ENCODE measurements around the gene MT1A. TPM values are rescaled to one million over a fixed set of nuclear protein-coding genes. Genes with fewer than 3 reads are reported as not detected.
A peak's percentile ranks its signal among the peaks of the same experiment; 100 is the strongest.

The MT1A gene
- polyA plus RNA-seq, result not detected

GRCh38 chr16:56637814-56638750 is at the start of gene MT1A:
Gene MT1A, plus strand, starts transcription at chr16:56638666. Its CDS starts 73 bp downstream, at chr16:56638739.
- H3K36me3 Mint-ChIP-seq, result no peaks in the 10 kb centered on the region
- H3K9me3 Mint-ChIP-seq, result no peaks in the 10 kb centered on the region
- H3K27ac Mint-ChIP-seq, result no peak within 1 kb of the TSS
- H3K4me1 Mint-ChIP-seq, result peaks cover 9 to 20% of the 10 kb centered on the region in 2 donors
- DNase-seq, result no peak
- peaks cover 19 to 30% (median 20%) of the 10 kb centered on the region in 3 donors for H3K27me3 Mint-ChIP-seq (ENCODE audit: low read depth in 3 of 3)
- H3K4me3 Mint-ChIP-seq, result peak within 1 kb of the TSS in 2 of 5 donors; percentile 33 to 42

GRCh38 chr16:56588781-56589140 is 49.7 kb upstream of the MT1A start:
- DNase-seq, result no peak
- H3K27ac Mint-ChIP-seq, result no peak overlapping the region
- H3K9me3 Mint-ChIP-seq, result no peaks in the 10 kb centered on the region
- peaks cover 6 to 25% (median 9%) of the 10 kb centered on the region in 3 donors for H3K27me3 Mint-ChIP-seq (ENCODE audit: low read depth in 3 of 3)
- H3K36me3 Mint-ChIP-seq, result no peaks in the 10 kb centered on the region
- H3K4me1 Mint-ChIP-seq, result peaks cover 0 to 3% of the 10 kb centered on the region in 2 donors
- H3K4me3 Mint-ChIP-seq, result peak overlapping the region in 3 of 5 donors; percentile 41 to 65 (median 64)

GRCh38 chr16:56589141-56590039 is 49.1 kb upstream of the MT1A start, which contains the start of gene MT3:
Gene MT3, plus strand, starts transcription at chr16:56589528. Its CDS starts 63 bp downstream, at chr16:56589591.
- no peak for DNase-seq
- Mint-ChIP-seq H3K27ac (no peak within 1 kb of the TSS), H3K9me3 (no peaks in the 10 kb centered on the region), H3K4me1 (peaks cover 0 to 3% of the 10 kb centered on the region in 2 donors), H3K27me3 (ENCODE audit: low read depth in 3 of 3) (peaks cover 6 to 25% (median 7%) of the 10 kb centered on the region in 3 donors), H3K36me3 (no peaks in the 10 kb centered on the region), H3K4me3 (peak within 1 kb of the TSS in 4 of 5 donors; percentile 19 to 65 (median 52))

- Mint-ChIP-seq H3K27me3 (ENCODE audit: low read depth in 3 of 3) (peaks cover 2 to 22% (median 3%) of the 10 kb centered on the region in 3 donors), H3K4me3 (no peak overlapping the region), H3K27ac (no peak overlapping the region), H3K36me3 (no peaks in the 10 kb centered on the region), H3K4me1 (peaks cover 0 to 3% of the 10 kb centered on the region in 2 donors), H3K9me3 (no peaks in the 10 kb centered on the region)
- DNase-seq, result no peak
Measured at GRCh38 chr16:56591377-56592060, 46.9 kb upstream of the MT1A start.

GRCh38 chr16:56593573-56594291 is 44.7 kb upstream of the MT1A start:
- no peak for DNase-seq
- peaks cover 2 to 16% (median 4%) of the 10 kb centered on the region in 3 donors for H3K27me3 Mint-ChIP-seq (ENCODE audit: low read depth in 3 of 3)
- H3K36me3 Mint-ChIP-seq, result no peaks in the 10 kb centered on the region
- no peaks in the 10 kb centered on the region for H3K9me3 Mint-ChIP-seq
- peaks cover 0 to 2% of the 10 kb centered on the region in 2 donors for H3K4me1 Mint-ChIP-seq
- H3K4me3 Mint-ChIP-seq, result no peak overlapping the region
- no peak overlapping the region for H3K27ac Mint-ChIP-seq

- DNase-seq, result no peak
- Mint-ChIP-seq H3K4me3 (no peak overlapping the region), H3K4me1 (no peaks in the 10 kb centered on the region), H3K27ac (no peak overlapping the region), H3K36me3 (no peaks in the 10 kb centered on the region), H3K9me3 (no peaks in the 10 kb centered on the region), H3K27me3 (ENCODE audit: low read depth in 3 of 3) (peaks cover 2 to 15% (median 4%) of the 10 kb centered on the region in 3 donors)
Measured at GRCh38 chr16:56594292-56594619, 44.2 kb upstream of the MT1A start.

- Mint-ChIP-seq H3K4me1 (peaks cover 0 to 2% of the 10 kb centered on the region in 2 donors), H3K4me3 (no peak overlapping the region), H3K27ac (no peak overlapping the region), H3K36me3 (no peaks in the 10 kb centered on the region), H3K9me3 (no peaks in the 10 kb centered on the region), H3K27me3 (ENCODE audit: low read depth in 3 of 3) (peaks cover 1 to 8% (median 4%) of the 10 kb centered on the region in 3 donors)
- peak; percentile 26 to 45 (median 28) for DNase-seq
Measured at GRCh38 chr16:56600398-56600999, 38.0 kb upstream of the MT1A start.

- no peak overlapping the region for H3K4me3 Mint-ChIP-seq
- peaks cover 1 to 6% of the 10 kb centered on the region in 2 donors for H3K4me1 Mint-ChIP-seq
Measured at GRCh38 chr16:56601325-56601724, 37.1 kb upstream of the MT1A start.

GRCh38 chr16:56603589-56603988 is 34.9 kb upstream of the MT1A start:
- Mint-ChIP-seq H3K27me3 (ENCODE audit: low read depth in 3 of 3) (peaks cover 6 to 9% (median 8%) of the 10 kb centered on the region in 3 donors), H3K9me3 (no peaks in the 10 kb centered on the region), H3K4me3 (no peak overlapping the region), H3K27ac (peak overlapping the region in 1 of 6 donors; percentile 37), H3K36me3 (no peaks in the 10 kb centered on the region), H3K4me1 (peaks cover 22 to 26% of the 10 kb centered on the region in 2 donors)
- no peak for DNase-seq

More at GRCh38 chr16:56601325-56601724, 37.1 kb upstream of the MT1A start:
- Mint-ChIP-seq H3K9me3 (no peaks in the 10 kb centered on the region), H3K27me3 (ENCODE audit: low read depth in 3 of 3) (peaks cover 1 to 8% (median 4%) of the 10 kb centered on the region in 3 donors), H3K27ac (no peak overlapping the region), H3K36me3 (no peaks in the 10 kb centered on the region)
- no peak for DNase-seq

- Mint-ChIP-seq H3K27ac (peak overlapping the region in 4 of 6 donors; percentile 2 to 81 (median 46)), H3K9me3 (no peaks in the 10 kb centered on the region), H3K36me3 (no peaks in the 10 kb centered on the region), H3K27me3 (ENCODE audit: low read depth in 3 of 3) (peaks cover 7 to 13% (median 9%) of the 10 kb centered on the region in 3 donors), H3K4me1 (peaks cover 36 to 39% of the 10 kb centered on the region in 2 donors), H3K4me3 (no peak overlapping the region)
- no peak for DNase-seq
Measured at GRCh38 chr16:56604966-56605365, 33.5 kb upstream of the MT1A start.

GRCh38 chr16:56605475-56605874 is 33.0 kb upstream of the MT1A start:
- Mint-ChIP-seq H3K4me1 (peaks cover 41 to 42% of the 10 kb centered on the region in 2 donors), H3K36me3 (no peaks in the 10 kb centered on the region), H3K27me3 (ENCODE audit: low read depth in 3 of 3) (peaks cover 3 to 18% (median 9%) of the 10 kb centered on the region in 3 donors), H3K9me3 (no peaks in the 10 kb centered on the region), H3K27ac (peak overlapping the region in 5 of 6 donors; percentile 14 to 95 (median 90)), H3K4me3 (no peak overlapping the region)
- no peak for DNase-seq

- no peaks in the 10 kb centered on the region for H3K36me3 Mint-ChIP-seq
- no peak for DNase-seq
- H3K27ac Mint-ChIP-seq, result peak overlapping the region; percentile 83 to 97 (median 92)
- no peak overlapping the region for H3K4me3 Mint-ChIP-seq
- H3K27me3 Mint-ChIP-seq (ENCODE audit: low read depth in 3 of 3), result peaks cover 2 to 19% (median 9%) of the 10 kb centered on the region in 3 donors
- no peaks in the 10 kb centered on the region for H3K9me3 Mint-ChIP-seq
- peaks cover 47 to 48% of the 10 kb centered on the region in 2 donors for H3K4me1 Mint-ChIP-seq
Measured at GRCh38 chr16:56606071-56606475, 32.4 kb upstream of the MT1A start.

Measured in immature natural killer cell (primary cell).